OCI-LY1 (cell line): ENCODE data around the gene EIF6.
A peak's percentile ranks its signal among the peaks of the same experiment; 100 is the strongest.

ENCODE experiments used
- H2AFZ ChIP-seq: fragments of 200-600 bp; sonication (generic), shearing (Covaris generic); 2 replicates; pipeline ENCODE4 v1.6.0; 2014; ENCODE audit warnings: antibody characterized with exemption, mild to moderate bottlenecking, low read length
- H3F3A ChIP-seq: fragments of 200-600 bp; sonication (generic), shearing (Covaris generic); 2 replicates; pipeline ENCODE4 v1.6.0; 2014; ENCODE audit warnings: mild to moderate bottlenecking, antibody characterized with exemption, low read length, moderate library complexity; ENCODE audit not compliant: insufficient read depth
- H3K27ac ChIP-seq: fragments of 200-600 bp; sonication (generic); 2 replicates; pipeline ENCODE4 v1.5.1; 2014; ENCODE audit warnings: low read length, mixed run types, mild to moderate bottlenecking, low read depth; ENCODE audit not compliant: poor library complexity, severe bottlenecking
- H3K27me3 ChIP-seq: fragments of 200-600 bp; sonication (generic); 2 replicates; pipeline ENCODE4 v1.6.0; 2014; ENCODE audit warnings: antibody characterized with exemption, mild to moderate bottlenecking, low read length, moderate library complexity; ENCODE audit not compliant: insufficient read depth
- H3K36me3 ChIP-seq: fragments of 200-600 bp; sonication (generic); 2 replicates; pipeline ENCODE4 v1.6.1; 2014; ENCODE audit warnings: mild to moderate bottlenecking, antibody characterized with exemption, low read length, moderate library complexity, mixed read lengths; ENCODE audit not compliant: insufficient read depth
- H3K4me1 ChIP-seq: fragments of 200-600 bp; sonication (generic); 2 replicates; pipeline ENCODE4 v1.5.1; 2014; ENCODE audit warnings: mild to moderate bottlenecking, low read length, moderate library complexity; ENCODE audit not compliant: insufficient read depth, severe bottlenecking
- H3K4me2 ChIP-seq: fragments of 200-600 bp; sonication (generic), shearing (Covaris generic); 2 replicates; pipeline ENCODE4 v1.6.1; 2014; ENCODE audit warnings: low read length
- H3K4me3 ChIP-seq: fragments of 200-600 bp; sonication (generic); 2 replicates; pipeline ENCODE4 v1.5.1; 2014; ENCODE audit warnings: low read length, low read depth, mild to moderate bottlenecking, mixed read lengths; ENCODE audit not compliant: poor library complexity, severe bottlenecking
- H3K79me2 ChIP-seq: fragments of 200-600 bp; shearing (Covaris generic); 2 replicates; pipeline ENCODE4 v1.6.1; 2016; ENCODE audit warnings: mixed run types, low read length, mixed read lengths; ENCODE audit not compliant: insufficient read depth
- H3K9ac ChIP-seq: fragments of 200-600 bp; sonication (generic), shearing (Covaris generic); 2 replicates; pipeline ENCODE4 v1.6.1; 2014; ENCODE audit warnings: mild to moderate bottlenecking, low read length, mixed read lengths
- H3K9me2 ChIP-seq: fragments of 200-600 bp; sonication (generic), shearing (Covaris generic); 2 replicates; pipeline ENCODE4 v1.6.1; 2014; ENCODE audit warnings: low read depth, mild to moderate bottlenecking, low read length, mixed read lengths
- H3K9me3 ChIP-seq: fragments of 200-600 bp; shearing (Covaris generic); 2 replicates; pipeline ENCODE4 v1.6.1; 2014; ENCODE audit warnings: low read length, mixed read lengths
- H4K20me1 ChIP-seq: fragments of 200-600 bp; sonication (generic), shearing (Covaris generic); 2 replicates; pipeline ENCODE4 v1.6.0; 2016; ENCODE audit warnings: mild to moderate bottlenecking, low read length; ENCODE audit not compliant: insufficient read depth
- EZH2 ChIP-seq: fragments of 200-600 bp; sonication (generic), shearing (Covaris generic); IDR thresholded peaks from 2 replicates; pipeline ENCODE4 v1.8.0; 2017; ENCODE audit warnings: borderline replicate concordance, mixed run types, mild to moderate bottlenecking, antibody characterized with exemption, low read length, moderate library complexity, mixed read lengths
- TF ChIP-seq, protein P1 (sequence below): fragments of 200-600 bp; sonication (generic), shearing (Covaris generic); IDR thresholded peaks from 2 replicates; pipeline ENCODE4 v1.5.1; 2017; ENCODE audit warnings: mild to moderate bottlenecking, antibody characterized with exemption, low read length, moderate library complexity, mixed read lengths

The EIF6 gene

DNA sequence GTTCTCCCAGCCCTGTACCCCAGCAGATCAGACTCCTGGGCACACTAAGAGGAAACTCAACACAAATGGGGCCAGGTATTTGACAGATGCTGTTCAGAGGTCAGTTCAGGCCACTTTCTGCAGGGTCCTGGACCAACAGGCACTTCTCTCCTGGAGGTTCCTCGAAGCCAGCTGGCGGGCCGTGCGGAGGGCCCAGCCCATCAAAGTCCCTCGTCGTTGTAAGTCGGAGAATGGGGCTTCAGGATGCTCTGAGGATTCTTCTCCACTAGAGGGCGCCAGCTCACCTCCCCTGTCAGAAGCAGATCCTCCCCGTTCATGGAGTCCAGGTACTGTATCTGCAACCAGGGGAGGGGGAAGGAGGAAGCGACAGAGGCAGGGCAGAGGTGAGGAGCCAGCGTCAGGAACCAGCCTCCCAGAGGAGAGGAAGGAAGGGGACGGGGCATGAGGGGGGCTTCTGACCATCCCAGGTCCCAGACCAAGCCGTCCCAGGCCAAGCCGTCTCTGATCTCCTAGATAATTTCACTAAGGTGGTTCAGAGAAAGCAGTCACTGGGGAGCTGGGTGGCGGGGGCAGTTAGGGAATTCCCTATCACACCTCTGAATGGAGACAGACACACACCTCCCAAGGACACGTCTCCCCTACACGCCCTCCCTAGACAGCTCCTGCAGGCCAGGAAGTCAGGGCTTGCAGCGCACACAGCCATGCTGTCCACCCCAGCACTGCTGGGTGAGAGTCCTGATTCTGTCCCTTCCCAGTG lies 19.3 kb upstream of the EIF6 start:
- TF ChIP-seq EZH2, result no peak
- TF ChIP-seq, protein P1, sequence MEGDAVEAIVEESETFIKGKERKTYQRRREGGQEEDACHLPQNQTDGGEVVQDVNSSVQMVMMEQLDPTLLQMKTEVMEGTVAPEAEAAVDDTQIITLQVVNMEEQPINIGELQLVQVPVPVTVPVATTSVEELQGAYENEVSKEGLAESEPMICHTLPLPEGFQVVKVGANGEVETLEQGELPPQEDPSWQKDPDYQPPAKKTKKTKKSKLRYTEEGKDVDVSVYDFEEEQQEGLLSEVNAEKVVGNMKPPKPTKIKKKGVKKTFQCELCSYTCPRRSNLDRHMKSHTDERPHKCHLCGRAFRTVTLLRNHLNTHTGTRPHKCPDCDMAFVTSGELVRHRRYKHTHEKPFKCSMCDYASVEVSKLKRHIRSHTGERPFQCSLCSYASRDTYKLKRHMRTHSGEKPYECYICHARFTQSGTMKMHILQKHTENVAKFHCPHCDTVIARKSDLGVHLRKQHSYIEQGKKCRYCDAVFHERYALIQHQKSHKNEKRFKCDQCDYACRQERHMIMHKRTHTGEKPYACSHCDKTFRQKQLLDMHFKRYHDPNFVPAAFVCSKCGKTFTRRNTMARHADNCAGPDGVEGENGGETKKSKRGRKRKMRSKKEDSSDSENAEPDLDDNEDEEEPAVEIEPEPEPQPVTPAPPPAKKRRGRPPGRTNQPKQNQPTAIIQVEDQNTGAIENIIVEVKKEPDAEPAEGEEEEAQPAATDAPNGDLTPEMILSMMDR, result peak; percentile 93
- no peaks in the 10 kb centered on the region for H4K20me1 ChIP-seq
- H3K9me2 ChIP-seq, result no peaks in the 10 kb centered on the region
- no peaks in the 10 kb centered on the region for H3K27me3 ChIP-seq
- peak overlapping the region; percentile 41; the same call in 1 of the 2 replicates for H3K4me2 ChIP-seq
- H3K4me1 ChIP-seq, result peaks cover 5% of the 10 kb centered on the region
- H3K27ac ChIP-seq, result no peak overlapping the region
- no peak overlapping the region for H3K4me3 ChIP-seq
- H3K36me3 ChIP-seq, result peaks cover 9% of the 10 kb centered on the region; the same call in 1 of the 2 replicates
- H3K9ac ChIP-seq, result peak overlapping the region; percentile 27; the same call in 1 of the 2 replicates
- no peaks in the 10 kb centered on the region for H3K79me2 ChIP-seq
- no peaks in the 10 kb centered on the region for H3F3A ChIP-seq
- no peak overlapping the region for H2AFZ ChIP-seq
- H3K9me3 ChIP-seq, result no peaks in the 10 kb centered on the region

GRCh38 chr20:35303382-35303734 lies 18.8 kb upstream of the EIF6 start:
- no peaks in the 10 kb centered on the region for H3F3A ChIP-seq
- H3K79me2 ChIP-seq, result no peaks in the 10 kb centered on the region
- H3K4me1 ChIP-seq, result peaks cover 5% of the 10 kb centered on the region
- no peak overlapping the region for H3K27ac ChIP-seq
- H3K4me3 ChIP-seq, result no peak overlapping the region
- no peak overlapping the region for H3K9ac ChIP-seq
- no peaks in the 10 kb centered on the region for H3K27me3 ChIP-seq
- no peak for TF ChIP-seq EZH2
- TF ChIP-seq, protein P1, result no peak
- H3K9me3 ChIP-seq, result no peaks in the 10 kb centered on the region
- no peak overlapping the region for H2AFZ ChIP-seq
- no peaks in the 10 kb centered on the region for H4K20me1 ChIP-seq
- peaks cover 9% of the 10 kb centered on the region; the same call in 1 of the 2 replicates for H3K36me3 ChIP-seq
- H3K9me2 ChIP-seq, result no peaks in the 10 kb centered on the region
- no peak overlapping the region for H3K4me2 ChIP-seq

DNA sequence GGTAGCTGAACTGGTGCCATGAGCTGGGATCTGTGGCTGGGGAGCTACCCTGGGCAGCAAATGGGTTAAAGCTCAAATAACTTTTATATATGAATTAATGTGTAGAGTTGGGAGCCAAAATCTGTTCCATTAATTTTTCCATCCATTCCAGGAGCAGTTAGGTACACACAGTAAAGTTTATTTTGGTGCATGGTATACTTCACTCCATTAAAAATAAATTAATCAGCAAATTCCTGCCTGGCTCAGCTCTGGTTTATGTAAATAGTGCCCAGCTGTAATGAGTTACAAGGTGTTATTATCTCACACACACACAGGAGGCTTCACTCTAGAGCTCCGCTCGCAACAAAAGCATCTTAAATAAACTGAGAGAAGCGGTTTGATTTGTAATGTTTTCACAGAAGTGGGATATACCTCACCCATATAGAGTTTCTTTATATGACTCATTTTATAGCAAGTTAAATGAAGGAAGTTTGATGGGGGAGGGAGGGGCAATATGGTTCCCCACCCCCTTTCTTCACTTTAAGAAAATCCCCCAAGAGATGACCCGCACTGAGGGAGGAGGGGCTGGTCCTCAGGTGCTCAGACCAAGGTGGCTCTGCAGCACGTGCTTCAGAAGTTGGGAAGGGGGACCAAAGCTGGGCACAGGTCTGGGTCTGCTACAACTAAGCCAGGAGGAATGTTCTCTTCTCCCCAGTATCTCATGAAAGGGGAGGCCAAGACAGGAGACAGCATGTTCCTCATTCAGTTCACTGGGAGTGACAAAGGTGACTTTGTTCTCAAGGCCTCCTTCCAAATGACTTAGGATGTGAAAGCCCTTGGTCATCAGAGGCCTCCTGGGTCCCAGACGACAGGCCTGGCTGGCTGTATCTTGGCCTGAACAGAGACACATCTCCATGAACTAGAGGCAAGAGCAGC lies 18.1 kb upstream of the EIF6 start:
- Histone ChIP-seq H3K36me3 (peaks cover 9% of the 10 kb centered on the region; the same call in 1 of the 2 replicates), H3K4me3 (no peak overlapping the region), H2AFZ (no peak overlapping the region), H3F3A (no peaks in the 10 kb centered on the region), H4K20me1 (no peaks in the 10 kb centered on the region), H3K4me1 (peaks cover 5% of the 10 kb centered on the region), H3K9ac (no peak overlapping the region), H3K79me2 (no peaks in the 10 kb centered on the region), H3K4me2 (no peak overlapping the region), H3K27ac (no peak overlapping the region), H3K9me2 (no peaks in the 10 kb centered on the region), H3K9me3 (no peaks in the 10 kb centered on the region), H3K27me3 (no peaks in the 10 kb centered on the region)
- TF ChIP-seq EZH2, result no peak
- TF ChIP-seq, protein P1, result no peak
